Body of pancreas (tissue), 4 donors: ENCODE data around the gene TBC1D23. TPM values are rescaled to one million over a fixed set of nuclear protein-coding genes. Genes with fewer than 3 reads are reported as not detected.
"Not testable (repeated sequence)": the region's sequence is repeated elsewhere in the genome, so short reads cannot be mapped to it uniquely, and the experiment has no call there.

ENCODE experiments used
- ATAC-seq: fragments of 150-250 bp; one replicate; pipeline ENCODE4 v1.9.1; 2016
- DNase-seq, 4 donors: peaks; one replicate each; pipeline ENCODE4 v3.0.0-alpha.2; 2019
- H3K27ac ChIP-seq, 4 donors: fragments of 200-600 bp; sonication (generic); 1 replicate in 3 of 4; 2 replicates in 1 of 4; pipeline versions ENCODE4 v1.5.1 to v1.6.1; 2016 to 2019; ENCODE audit warnings: mild to moderate bottlenecking in 1 of 4, mixed read lengths in 1 of 4, moderate library complexity in 1 of 4
- H3K27me3 ChIP-seq, 2 donors: fragments of 200-600 bp; sonication (generic); one replicate each; pipeline ENCODE4 v1.6.0; 2016; ENCODE audit warnings: mild to moderate bottlenecking in 1 of 2
- H3K36me3 ChIP-seq, 2 donors: fragments of 200-600 bp; sonication (generic); replicated peaks in 1 of 2; 2 replicates each; pipeline ENCODE4 v1.5.1; 2016; ENCODE audit warnings: low read depth in 2 of 2; ENCODE audit not compliant: insufficient read depth in 1 of 2
- H3K4me1 ChIP-seq: fragments of 200-600 bp; sonication (generic); one replicate; pipeline ENCODE4 v1.6.0; 2016
- H3K4me3 ChIP-seq, 2 donors: fragments of 200-600 bp; sonication (generic); 1 replicate in 1 of 2; 2 replicates in 1 of 2; pipeline ENCODE4 v1.5.1; 2016 to 2019
- H3K9me3 ChIP-seq, 3 donors: fragments of 200-600 bp; sonication (generic); 1 replicate in 2 of 3; 2 replicates in 1 of 3; pipeline ENCODE4 v1.5.1; 2016
- POLR2A ChIP-seq, 3 donors: fragments of 450-650 bp; IDR thresholded peaks; one replicate each; pipeline ENCODE4 v1.6.1; 2016; ENCODE audit warnings: antibody characterized with exemption in 3 of 3, mild to moderate bottlenecking in 2 of 3
- WGBS, 2 donors: methylation state at CpG; one replicate each; pipeline ENCODE4 v1.1.5; 2017; 5-methylcytosine and 5-hydroxymethylcytosine counted together
- intact Hi-C: fragments of 100-400 bp; cut with DNase I; formaldehyde crosslinking; loops from one replicate; pipeline ENCODE4 v1.15.1; 2023
- total RNA-seq, 2 donors: library from RNA; depleted of rRNA; stranded (reverse); fragments of >200 nt; gene quantifications; one replicate each; pipeline ENCODE4 v1.1.0, GENCODE V29; 2016
- TF ChIP-seq, protein P1 (sequence below), 7 experiments: fragments of 450-650 bp in 4 of 7; fragments of 200-600 bp in 3 of 7; sonication (generic) in 3 of 7; IDR thresholded peaks; one replicate each; pipeline ENCODE4 v1.5.1; 2016 to 2019; ENCODE audit warnings: antibody characterized with exemption in 7 of 7

Gene TBC1D23
- total RNA-seq, 2 donors from 2014 or later, result 11.5 to 49.8 TPM

- ATAC-seq (no peak), DNase-seq (peak; percentile 14 to 27 (median 20))
- intact Hi-C loops, result no loop called here
- no peaks in the 10 kb centered on the region for H3K36me3 ChIP-seq
- WGBS, 2 donors, result 24 to 31% methylated on average over 18 of the region's 18 CpGs
- no peaks in the 10 kb centered on the region for H3K27me3 ChIP-seq
- TF ChIP-seq, protein P1, sequence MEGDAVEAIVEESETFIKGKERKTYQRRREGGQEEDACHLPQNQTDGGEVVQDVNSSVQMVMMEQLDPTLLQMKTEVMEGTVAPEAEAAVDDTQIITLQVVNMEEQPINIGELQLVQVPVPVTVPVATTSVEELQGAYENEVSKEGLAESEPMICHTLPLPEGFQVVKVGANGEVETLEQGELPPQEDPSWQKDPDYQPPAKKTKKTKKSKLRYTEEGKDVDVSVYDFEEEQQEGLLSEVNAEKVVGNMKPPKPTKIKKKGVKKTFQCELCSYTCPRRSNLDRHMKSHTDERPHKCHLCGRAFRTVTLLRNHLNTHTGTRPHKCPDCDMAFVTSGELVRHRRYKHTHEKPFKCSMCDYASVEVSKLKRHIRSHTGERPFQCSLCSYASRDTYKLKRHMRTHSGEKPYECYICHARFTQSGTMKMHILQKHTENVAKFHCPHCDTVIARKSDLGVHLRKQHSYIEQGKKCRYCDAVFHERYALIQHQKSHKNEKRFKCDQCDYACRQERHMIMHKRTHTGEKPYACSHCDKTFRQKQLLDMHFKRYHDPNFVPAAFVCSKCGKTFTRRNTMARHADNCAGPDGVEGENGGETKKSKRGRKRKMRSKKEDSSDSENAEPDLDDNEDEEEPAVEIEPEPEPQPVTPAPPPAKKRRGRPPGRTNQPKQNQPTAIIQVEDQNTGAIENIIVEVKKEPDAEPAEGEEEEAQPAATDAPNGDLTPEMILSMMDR (IDR thresholded peaks at IDR 0.05), result peak in 2 of 7 experiments; percentile 6 to 18
- no peak for TF ChIP-seq POLR2A (IDR thresholded peaks at IDR 0.05)
- peak overlapping the region; percentile 64 to 97 (median 88) for H3K27ac ChIP-seq
- peaks cover 40% of the 10 kb centered on the region for H3K4me1 ChIP-seq
- no peaks in the 10 kb centered on the region for H3K9me3 ChIP-seq
- H3K4me3 ChIP-seq, result no peak overlapping the region
Observed at GRCh38 chr3:100260081-100260684, 609 bp upstream of the TBC1D23 start.

DNA sequence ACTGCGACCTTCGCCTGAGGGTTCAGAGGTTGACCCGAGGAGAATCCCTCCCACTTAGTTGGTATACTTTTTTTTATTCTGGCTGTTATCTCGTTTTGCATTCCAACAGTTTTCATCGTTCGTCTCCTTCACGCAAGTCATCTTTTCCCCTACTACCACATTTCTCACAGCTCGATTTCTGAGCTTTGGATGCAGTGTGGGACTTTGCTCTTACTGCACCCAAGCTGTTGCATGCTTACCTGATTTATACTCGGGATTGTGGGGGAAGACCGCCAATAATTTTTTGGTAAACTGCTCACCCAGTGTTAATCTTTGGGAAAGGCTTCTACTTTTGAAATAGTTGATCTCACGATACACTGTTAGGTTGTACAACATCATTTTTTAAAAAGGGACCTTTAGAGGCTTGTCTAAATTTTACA, 702 bp downstream of the TBC1D23 start:
- Histone ChIP-seq H3K9me3 (no peaks in the 10 kb centered on the region), H3K27ac (peak overlapping the region; percentile 86 to 97 (median 92)), H3K4me3 (peak overlapping the region; percentile 88 to 91), H3K36me3 (no peaks in the 10 kb centered on the region), H3K27me3 (no peaks in the 10 kb centered on the region), H3K4me1 (peaks cover 43% of the 10 kb centered on the region)
- ATAC-seq (no peak), DNase-seq (no peak)
- TF ChIP-seq POLR2A (IDR thresholded peaks at IDR 0.05), result no peak
- TF ChIP-seq, protein P1 (IDR thresholded peaks at IDR 0.05), result no peak
- intact Hi-C loops, result no loop called here
- 2 to 3% methylated on average over 11 of the region's 11 CpGs for WGBS, 2 donors

DNA sequence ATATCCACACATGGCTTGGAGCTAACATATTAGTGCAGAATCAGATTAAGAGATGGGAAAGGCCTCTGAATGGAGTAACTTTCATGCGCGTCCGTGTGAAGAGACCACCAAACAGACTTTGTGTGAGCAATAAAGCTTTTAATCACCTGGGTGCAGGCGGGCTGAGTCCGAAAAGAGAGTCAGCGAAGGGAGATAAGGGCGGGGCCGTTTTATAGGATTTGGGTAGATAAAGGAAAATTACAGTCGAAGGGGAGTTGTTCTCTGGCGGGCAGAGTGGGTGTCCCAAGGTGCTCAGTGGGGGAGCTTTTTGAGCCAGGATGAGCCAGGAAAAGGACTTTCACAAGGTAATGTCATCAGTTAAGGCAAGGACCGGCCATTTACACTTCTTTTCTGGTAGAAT, 2.1 kb downstream of the TBC1D23 start:
- H3K36me3 ChIP-seq, H3K27ac ChIP-seq, H3K9me3 ChIP-seq, intact Hi-C loops, H3K4me3 ChIP-seq, DNase-seq, H3K27me3 ChIP-seq, ATAC-seq: not testable (repeated sequence)
- H3K4me1 ChIP-seq, result peaks cover 51% of the 10 kb centered on the region
- WGBS, 2 donors, result 76 to 80% methylated on average over 11 of the region's 11 CpGs

- peaks cover 58% of the 10 kb centered on the region for H3K4me1 ChIP-seq
- H3K27ac ChIP-seq, result no peak overlapping the region
- no peaks in the 10 kb centered on the region for H3K27me3 ChIP-seq
- H3K36me3 ChIP-seq, result no peaks in the 10 kb centered on the region
- 50 to 58% methylated on average over 2 of the region's 2 CpGs for WGBS, 2 donors
- intact Hi-C loops, result no loop called here
- H3K9me3 ChIP-seq, result no peaks in the 10 kb centered on the region
- DNase-seq (no peak), ATAC-seq (no peak)
- H3K4me3 ChIP-seq, result no peak overlapping the region
- TF ChIP-seq, protein P1 (IDR thresholded peaks at IDR 0.05), result no peak
- no peak for TF ChIP-seq POLR2A (IDR thresholded peaks at IDR 0.05)
Observed at GRCh38 chr3:100263583-100263982, 2.8 kb downstream of the TBC1D23 start.

GRCh38 chr3:100264242-100264641, 3.5 kb downstream of the TBC1D23 start:
- Histone ChIP-seq H3K4me1 (peaks cover 65% of the 10 kb centered on the region), H3K27me3 (no peaks in the 10 kb centered on the region), H3K4me3 (no peak overlapping the region), H3K36me3 (no peaks in the 10 kb centered on the region), H3K9me3 (no peaks in the 10 kb centered on the region), H3K27ac (no peak overlapping the region)
- WGBS, 2 donors, result 46 to 48% methylated on average over 2 of the region's 2 CpGs
- intact Hi-C loops, result no loop called here
- TF ChIP-seq POLR2A (IDR thresholded peaks at IDR 0.05), result no peak
- TF ChIP-seq, protein P1 (IDR thresholded peaks at IDR 0.05), result no peak
- no peak for ATAC-seq
- DNase-seq, result no peak
